ENCODE data around the gene APOBEC3A.
"Not testable (repeated sequence)": the region's sequence is repeated elsewhere in the genome, so short reads cannot be mapped to it uniquely, and the experiment has no call there.

APOBEC3A gene

DNA sequence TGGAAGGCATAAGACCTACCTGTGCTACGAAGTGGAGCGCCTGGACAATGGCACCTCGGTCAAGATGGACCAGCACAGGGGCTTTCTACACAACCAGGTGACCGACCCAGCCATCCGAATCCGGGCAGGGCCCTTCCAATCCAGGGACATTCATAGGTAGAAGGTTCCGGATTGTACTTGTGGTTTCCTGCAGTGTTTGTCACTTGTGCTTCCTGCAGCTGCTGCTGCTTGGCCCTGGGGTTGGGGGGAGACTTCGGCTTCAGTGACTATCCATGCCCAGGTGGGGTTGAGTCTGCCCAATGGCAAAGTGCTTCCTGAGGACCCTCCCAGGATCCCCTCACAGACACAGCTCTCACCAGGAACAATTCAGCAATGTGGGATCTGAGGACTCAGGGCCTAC is 2.2 kb downstream of the APOBEC3A start:
- no peak for DNase-seq (ENCODE audit: low read depth)

DNA sequence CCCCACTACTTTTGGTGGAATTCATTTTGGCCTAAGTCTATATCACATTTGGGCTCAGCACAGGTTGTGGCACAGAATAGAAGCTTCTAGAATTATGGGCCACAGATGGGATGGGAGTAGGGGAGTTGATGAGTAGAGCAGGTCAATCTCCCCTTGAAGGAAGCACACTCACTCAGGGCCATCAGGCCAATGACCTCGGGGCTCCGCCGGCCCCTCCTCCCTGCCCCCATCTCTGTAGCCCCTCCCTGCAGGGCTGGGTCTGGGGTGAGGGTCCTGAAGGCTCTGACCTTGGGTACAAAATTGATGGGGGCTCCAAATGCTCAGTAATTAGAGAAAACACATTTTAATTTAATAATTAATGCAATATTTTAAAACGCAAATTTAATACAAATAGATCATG is 3.3 kb downstream of the APOBEC3A start:
- not testable (repeated sequence) for DNase-seq (ENCODE audit: low read depth)

DNA sequence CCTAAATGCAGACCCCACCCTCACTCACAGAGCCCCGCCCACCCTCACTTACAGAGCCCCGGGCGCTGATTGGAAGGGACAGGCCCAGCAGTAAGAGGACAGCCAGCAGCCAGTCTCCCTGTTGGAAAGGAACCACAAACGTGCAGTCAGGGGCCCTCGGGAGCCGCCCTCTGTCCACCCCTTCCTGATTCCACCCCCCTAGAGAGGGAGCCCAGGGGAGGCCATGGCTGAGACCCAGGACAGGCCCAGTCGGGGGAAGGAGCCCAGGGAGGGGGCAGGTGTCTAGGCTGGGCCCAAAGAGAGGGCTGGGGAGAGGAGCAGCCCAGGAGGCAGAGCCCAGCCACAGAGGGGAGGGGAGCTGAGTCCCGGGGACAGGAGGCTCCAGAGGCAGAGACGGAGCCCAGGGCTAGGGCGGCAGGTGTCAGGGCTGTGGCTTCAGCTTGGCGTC is 5.9 kb downstream of the APOBEC3A start:
- not testable (repeated sequence) for DNase-seq (ENCODE audit: low read depth)

DNA sequence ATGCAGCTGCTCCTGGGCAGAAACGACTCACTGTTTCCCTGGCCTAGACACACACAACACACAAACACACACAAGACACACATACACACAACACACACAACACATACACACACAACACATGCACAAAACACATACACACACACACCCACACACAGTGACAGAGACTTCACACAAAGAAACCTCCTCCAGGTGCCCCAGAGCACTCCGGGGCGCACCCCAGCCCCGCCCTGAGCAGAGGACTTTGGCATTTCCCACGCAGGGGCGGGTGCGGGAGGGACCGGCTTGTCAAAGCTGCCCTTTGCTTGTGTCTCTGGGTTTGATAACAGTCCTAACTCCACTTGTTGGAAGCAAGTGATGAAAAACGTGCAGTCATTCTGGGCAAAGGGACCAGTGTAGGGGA is 6.5 kb downstream of the APOBEC3A start:
- no peak for DNase-seq (ENCODE audit: low read depth)

DNA sequence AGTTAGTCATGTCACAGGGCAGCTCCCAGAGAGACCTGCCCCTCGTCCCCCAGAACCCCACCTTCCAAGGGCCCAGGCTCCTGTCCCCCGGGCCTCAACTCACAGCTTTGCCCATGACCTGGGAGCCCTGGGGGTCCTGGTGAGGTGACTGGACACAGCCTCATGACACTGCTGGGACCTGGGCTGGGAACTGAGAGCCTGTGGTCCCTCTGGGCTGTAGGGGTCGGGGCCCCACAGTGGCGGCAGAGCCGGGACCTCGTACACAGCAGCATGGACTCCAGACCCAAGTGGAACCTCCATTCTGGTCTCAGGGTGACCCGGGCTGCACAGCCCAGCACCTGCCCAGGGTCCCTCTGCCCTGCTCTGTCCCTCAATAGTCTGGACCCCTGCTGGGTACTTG is 6.9 kb downstream of the APOBEC3A start:
- DNase-seq (ENCODE audit: low read depth): no peak

DNA sequence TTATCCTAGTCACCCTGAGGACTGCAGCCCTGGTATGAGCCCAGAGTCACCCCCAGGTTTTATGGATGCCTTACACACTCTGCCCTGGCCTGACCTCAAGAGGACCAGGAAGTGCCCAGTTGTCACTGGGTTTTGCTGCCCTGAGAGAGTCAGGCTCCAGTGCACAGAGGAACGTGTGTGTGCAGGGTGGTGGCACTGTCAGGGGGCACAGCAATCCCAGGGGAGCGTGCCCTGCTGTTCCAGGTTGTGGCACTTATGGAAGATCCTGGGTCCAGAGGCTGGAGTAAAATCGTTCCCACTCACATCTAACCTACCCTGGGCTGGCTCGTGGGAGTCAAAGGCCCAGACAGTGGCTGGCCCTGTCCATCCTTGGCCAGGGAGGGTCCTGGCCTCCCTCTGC is 7.6 kb downstream of the APOBEC3A start:
- DNase-seq (ENCODE audit: low read depth): no peak

DNA sequence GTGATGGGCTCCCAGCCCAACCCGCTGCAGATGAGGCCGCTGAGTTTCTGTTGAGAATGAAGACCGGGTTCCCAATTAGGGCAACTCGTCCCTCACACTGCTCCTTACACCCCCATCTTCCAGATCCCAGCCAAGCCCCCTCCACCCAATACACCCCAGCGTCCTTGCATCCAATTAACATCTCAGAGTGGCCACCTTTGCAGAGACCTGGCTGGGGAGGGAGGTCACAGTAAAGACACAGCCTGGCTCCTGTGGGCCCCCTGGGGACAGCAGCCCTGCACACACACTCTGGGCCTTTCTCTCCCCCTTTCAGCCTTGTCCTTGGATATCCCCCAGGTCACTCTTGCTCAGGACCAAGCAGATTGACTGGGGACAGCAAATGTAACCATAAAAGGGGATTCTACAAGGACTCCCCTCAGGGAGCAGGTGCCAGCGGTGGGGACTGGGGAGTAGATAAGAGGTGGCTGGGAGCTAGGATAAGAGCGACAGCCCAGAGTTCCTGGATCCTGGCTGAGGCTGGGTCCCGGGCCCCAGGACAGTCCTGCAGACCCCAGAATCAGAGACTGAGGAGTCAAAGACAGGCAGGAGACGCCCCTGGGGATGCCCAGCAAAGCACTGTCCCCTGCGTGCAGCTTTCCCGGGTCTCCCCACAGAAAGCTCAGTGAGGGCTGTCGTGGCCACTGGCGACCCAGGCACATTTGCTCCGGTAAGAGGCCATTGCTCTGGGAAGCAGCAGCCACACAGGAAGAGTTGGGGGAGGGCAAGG is 8.4 kb downstream of the APOBEC3A start:
- DNase-seq (ENCODE audit: low read depth): no peak

DNA sequence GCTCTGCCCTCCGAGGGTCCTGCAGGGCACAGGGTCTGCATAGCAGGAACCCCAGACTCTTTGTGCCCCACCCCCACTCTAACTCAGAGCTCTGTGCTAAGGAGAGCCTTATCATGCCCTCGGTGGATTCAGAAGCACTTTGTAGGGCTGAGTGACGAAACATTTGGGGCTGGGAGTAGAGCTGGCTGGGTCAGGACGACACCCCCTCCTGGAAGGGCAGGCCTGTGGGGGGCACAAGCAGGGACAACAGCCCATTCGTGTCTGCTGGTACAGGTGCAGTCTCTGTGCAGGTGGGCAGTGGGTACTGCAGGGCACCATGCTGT is 8.9 kb downstream of the APOBEC3A start:
- DNase-seq (ENCODE audit: low read depth): no peak

DNA sequence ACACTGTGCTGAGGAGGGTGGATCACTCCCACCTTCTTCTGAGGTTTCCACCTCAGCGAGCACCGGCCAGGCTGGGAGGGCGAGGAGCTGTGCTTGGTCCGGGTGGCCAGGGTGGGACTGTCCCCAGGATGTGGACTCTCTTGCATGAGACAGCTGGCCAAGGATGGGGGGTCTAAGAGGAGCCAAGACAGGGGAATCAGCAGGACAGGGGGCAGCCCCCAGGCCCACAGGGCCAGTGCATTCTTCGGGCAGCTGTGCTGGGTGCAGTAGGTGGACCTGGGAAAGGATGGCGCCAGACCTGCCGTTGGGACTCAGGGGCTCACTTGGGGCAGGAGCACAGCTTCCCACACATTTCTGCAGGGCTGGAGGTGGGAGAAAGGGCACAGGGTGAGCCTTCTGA is 9.5 kb downstream of the APOBEC3A start:
- DNase-seq (ENCODE audit: low read depth): no peak

DNA sequence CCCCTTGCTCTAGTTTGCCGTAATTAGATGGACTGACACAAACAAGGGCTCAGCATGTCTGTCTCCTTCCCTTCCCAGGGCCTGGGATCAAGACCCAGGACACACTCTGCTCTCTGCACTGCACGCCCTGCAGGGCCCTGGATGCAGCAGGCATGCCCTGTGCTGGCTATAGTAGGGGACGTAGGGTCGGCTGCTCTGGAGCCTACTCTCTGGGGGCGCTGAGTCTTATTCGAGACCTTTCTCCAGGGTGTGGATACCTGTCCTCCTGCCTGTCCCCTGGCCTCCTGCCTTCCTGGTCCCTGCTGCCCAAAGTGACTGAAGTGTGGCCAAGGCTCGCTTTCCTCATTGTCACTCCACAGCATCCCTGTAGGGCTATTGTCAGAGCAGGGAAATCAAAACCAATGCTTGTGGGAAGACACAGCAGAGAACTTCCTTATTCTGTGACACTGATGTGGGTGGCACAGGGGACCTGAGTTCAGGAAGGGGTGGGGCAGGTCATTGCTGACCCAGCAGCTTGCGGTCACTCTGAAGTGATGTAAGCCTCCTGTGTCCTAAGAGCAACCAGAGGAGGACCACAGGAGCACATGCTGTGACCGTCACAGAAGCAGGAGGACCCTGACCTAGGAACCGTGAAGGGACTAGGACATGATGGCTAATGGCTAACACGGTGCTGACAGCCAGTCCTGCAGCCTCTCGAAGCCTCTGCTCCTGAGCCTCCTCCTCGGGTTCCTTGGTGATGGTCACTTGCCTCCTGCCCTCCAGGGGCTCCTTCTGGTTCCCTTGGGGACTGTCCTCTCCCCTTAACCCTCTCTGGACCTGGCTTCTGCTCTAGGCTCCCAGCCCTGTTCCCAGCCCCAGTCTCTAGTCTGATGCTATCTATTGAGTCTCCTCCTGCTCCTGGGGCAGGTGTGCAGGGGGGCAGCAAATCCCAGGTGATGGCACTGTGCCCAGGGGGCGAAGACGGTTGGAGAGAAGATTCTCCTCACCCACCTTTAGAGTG is 10.3 kb downstream of the APOBEC3A start:
- no peak for DNase-seq (ENCODE audit: low read depth)

DNA sequence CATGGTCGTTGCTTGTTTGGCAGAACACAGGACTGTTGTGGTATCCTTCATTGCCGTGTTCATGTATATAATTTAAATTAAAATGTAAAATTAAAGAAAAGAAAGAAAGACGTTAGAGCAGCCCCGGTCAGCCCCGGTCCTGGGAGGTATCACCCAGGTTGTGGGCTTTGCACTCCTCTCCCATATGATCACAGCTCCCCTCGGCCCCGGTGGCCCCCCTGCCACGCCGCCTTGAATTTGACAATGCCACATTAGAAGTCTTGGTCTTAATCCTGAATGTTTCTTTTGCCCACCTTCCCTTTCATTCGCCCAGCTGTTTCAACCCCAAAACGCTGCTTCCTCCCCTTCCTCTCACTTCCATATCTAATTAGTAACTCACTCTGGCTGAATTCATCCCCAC is 11.4 kb downstream of the APOBEC3A start:
- no peak for DNase-seq (ENCODE audit: low read depth)

DNA sequence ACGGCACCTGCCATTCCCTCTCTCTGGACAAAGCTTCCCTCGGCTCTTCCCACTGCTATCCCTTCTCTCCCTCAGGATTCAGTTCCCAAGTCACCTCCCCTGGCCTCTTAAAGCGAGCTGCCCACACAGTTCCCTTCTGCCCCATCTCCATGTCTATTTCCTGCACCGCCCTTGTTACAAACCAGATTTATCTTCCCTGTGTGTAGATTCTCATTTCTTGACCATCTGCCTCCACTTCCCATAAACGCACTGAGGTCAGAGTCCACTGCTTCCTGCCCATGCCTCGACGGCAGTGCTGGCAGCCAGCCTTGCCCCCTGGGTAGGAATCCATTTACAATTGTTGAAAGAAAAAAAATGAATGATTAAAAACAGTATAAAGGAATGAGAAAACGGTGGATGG is 13.1 kb downstream of the APOBEC3A start:
- no peak for DNase-seq (ENCODE audit: low read depth)

DNA sequence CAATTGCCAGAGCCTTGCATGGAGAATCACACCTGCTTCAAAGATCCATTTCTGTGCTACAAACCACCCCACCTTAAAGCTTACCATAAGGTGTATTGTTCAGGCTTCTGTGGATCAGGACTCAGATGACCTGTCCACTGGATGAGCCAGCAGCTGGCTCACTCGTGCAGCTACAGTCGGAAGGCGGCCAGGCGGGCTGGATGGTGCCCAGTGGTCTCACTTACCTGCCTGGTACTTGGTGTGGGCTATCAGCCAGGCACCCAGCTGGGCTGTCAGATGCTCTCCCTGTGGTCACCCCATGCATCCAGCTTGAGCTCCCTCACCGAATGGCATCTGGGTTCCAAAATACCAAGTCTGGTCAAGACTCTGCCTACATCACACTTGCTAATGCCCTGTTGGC is 13.8 kb downstream of the APOBEC3A start:
- no peak for DNase-seq (ENCODE audit: low read depth)

DNA sequence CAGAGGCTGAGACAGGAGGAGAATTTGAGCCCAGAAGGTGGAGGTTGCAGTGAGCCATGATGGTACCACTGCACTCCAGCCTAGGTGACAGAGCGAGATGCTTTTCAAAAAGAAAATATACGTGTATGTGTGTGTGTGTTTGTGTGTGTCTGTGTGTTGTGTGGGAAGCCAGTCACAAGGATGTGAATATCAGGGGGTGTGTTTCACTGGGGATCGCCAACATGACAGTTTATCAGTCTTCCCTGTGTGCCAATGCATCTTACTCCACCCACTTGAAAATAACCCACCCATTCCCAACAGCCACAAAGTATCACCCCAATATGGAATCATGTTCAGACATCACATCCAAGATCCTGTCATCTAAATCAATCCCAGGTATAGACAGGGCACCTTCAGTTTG is 14.4 kb downstream of the APOBEC3A start:
- no peak for DNase-seq (ENCODE audit: low read depth)

DNA sequence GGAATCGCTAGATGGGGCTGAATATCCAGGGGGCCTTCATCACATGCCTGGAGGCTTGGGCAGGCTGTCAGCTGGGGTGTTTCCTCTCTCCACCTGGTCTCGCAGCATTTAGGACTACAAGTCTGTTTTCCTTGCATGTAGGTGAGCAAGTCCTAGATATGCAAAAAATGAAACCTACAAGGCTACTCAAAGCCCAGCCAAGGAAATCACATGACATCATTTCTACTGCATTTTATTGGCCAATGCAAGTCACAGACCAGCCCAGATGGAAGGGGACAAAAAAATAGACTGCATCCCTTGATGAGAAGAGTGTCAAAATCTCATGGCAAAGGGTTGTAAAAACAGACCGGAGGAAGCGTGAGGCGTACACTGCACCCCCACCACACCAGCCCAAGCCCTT is 15.1 kb downstream of the APOBEC3A start:
- DNase-seq (ENCODE audit: low read depth): no peak

DNA sequence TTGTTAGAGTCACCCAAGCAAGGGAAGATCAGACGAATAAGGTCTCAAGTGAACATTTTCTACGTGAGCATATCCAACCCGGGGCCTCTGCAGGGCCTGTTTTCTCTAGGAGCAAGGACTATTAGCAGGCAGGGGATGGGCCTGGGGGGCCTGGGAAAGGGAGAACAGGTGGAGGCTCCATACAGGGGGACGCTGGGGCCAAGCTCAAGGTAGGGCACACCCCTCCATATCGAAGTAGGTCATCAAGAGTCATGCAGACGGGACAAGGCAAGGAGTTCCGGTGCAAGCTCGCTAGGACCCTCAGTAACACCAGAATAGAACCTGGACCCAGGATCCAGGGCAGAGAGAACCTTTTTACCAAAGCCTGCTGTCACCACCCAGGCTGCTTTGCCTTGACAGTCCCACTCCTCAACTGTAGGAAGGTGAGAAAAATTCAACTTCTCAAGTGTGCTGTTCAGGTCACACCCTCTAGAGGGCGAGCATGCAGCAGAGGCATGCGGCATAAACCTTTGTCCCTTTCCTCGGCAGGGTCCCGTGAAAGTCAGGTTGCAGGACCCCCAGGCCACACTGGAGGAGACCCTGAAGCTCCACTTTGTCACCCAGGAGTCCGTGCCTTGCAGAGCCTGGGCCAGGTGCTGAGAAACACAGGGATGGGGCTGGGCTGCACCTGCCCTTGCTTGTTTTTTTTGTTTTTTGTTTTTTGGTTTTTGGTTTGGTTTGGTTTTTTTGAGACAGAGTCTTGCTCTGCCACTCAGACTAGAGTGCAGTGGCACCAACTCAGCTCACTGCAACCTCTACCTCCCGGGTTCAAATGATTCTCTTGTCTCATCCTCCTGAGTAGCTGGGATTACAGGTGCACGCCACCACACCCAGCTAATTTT is 16.1 kb downstream of the APOBEC3A start:
- DNase-seq (ENCODE audit: low read depth): no peak

DNA sequence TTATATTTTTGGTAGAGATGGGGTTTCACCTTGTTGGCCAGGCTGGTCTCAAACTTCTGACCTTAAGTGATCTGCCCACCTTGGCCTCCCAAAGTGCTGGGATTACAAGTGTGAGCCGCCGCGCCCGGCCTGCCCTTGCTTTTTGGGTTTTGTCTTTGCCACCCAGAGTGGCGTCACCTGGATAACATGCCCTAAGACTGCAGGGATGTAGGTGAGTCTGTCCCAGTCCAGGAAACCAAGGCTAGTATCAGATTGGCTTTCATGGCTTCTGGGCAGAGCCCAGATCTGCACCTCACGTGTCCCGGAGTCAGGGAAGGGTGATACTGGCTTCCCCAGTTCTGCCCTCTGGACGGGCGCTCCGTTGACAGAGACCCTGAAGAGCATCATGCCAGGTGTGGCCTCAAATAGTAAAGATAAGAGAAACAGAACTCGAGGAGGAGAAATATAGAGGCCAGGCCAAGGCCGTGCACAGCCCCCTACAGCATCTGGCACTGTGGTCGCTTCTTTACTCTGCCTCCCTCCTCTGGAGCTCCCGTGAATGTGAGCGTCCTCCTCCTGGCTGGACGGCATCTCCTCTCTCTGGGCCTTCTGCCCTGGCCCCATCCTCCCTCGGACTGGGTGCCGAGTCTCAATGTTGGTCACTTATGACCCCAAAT is 16.9 kb downstream of the APOBEC3A start:
- DNase-seq (ENCODE audit: low read depth): no peak

DNA sequence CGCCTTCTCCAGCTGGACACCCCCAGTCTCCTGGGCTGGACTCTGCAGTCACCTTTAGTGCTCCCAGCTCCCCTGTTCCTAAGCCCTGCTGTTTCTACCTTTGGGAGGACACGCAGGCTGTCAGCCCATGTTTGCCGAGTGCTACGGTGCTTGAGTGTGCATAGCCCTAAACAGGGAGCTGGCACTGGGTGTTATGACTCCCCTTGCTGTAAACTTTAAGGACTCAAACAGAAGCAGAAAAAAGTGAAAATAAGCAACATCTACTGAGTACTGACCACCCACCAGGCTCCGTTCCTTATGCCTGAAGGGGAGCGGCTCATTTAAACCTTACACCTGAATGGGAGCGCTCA is 17.4 kb downstream of the APOBEC3A start:
- no peak for DNase-seq (ENCODE audit: low read depth)

DNA sequence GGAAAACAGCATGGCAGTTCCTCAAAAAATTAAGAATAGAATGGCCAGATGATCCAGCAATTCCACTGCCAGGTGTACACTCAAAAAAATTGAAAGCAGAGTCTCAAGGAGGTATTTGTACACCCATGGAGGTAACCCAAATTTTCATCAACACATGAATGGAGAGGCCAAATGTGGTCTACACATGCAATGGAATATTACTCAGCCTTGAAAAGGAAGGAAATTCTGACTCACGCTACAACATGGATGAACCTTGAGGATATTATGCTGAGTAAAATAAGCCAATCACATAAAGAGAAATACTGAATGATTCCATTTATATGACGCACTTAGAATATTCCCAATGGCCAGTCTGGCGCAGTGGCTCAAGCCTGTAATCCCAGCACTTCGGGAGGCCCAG is 19.9 kb downstream of the APOBEC3A start:
- DNase-seq (ENCODE audit: low read depth): not testable (repeated sequence)

DNA sequence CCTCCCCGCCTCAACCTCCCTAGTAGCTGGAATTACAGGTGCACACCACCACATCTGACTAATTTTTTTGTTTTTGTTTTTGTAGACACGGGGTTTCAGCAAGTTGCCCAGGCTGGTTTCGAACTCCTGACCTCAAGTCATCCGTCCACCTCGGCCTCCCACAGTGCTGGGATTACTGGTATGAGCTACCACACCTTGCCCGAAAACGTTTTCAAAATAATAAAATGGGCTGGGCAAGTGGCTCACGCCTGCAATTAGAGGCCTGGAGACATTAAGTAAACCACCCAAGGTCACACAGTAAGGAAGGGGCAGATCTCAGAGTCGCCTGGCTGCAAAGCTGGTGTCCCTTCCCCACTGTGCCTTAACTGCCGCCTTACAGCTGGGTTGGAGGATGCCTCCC is 23.2 kb downstream of the APOBEC3A start:
- DNase-seq (ENCODE audit: low read depth): not testable (repeated sequence)

DNA sequence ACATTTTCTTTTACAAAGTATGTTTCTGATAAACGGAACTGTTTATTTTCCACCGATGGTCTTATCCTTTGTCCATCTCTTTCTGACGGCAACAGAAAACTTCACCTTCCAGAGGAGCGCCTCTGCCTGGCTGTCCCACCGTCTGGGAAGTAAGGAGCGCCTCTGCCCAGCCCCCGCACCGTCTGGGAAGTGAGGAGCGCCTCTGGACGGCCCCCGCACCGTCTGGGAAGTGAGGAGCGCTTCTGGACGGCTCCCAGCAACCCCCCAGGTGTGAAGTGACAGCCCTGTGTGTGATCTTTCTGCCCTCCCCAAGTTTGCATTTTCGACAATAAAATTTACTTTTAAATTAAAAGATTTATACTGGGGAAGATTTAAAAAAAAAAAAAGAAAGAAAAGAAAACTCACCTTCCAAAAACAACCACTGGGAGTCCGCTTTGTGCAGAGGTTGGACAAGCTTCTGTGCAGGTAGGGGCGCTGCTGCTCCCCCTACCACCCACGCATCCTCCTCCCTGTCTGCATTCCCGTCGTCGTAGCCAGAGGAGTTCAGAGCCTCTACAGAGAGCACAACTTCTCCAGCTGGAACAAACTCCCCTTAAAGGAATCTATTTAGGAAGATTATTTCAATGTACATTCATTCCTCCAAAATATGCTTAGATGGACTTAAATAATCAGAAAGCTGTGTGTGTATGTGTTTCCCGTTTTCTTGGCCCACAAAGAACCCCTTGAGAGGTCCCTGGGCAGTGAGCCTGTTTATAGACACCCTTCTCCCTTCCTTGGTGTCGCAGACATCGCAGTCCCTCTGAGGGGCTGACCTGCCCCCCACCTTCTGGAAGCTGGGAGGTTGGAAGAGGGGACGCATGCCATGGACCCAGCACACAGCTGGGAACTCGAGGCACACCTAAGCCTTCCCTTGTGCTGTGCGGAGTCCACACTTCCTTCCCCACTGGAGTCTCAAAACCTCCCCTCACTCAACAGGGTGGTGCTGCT is 23.9 kb downstream of the APOBEC3A start:
- DNase-seq (ENCODE audit: low read depth): no peak
